Activated T-helper 1 cell treated with anti-CD3 and anti-CD28 coated beads, Interleukin-2, amount 50 U/mL, for 16 hours (primary cell): ENCODE results near the gene AMH.
A peak's percentile ranks its signal among the peaks of the same experiment; 100 is the strongest.

Source experiments
- DNase-seq, 2 donors: peaks; one replicate each; pipeline ENCODE4 v3.0.0-alpha.2; 2020; ENCODE audit warnings: low read depth in 1 of 2, low spot score in 1 of 2

AMH gene

GRCh38 chr19:2234996-2235380, 14.1 kb upstream of the AMH start:
- no peak for DNase-seq

GRCh38 chr19:2235381-2236063, 13.6 kb upstream of the AMH start:
- DNase-seq: no peak

GRCh38 chr19:2236064-2236313, 13.1 kb upstream of the AMH start:
- DNase-seq: no peak

- peak; percentile 92 to 97 for DNase-seq
These were observed 12.6 kb upstream of the AMH start, which contains the start of the genes PLEKHJ1 and SF3A2 for GRCh38 chr19:2236314-2237050. PLEKHJ1 (minus strand) TSS chr19:2236329; CDS start chr19:2236248, 81 bp downstream. SF3A2 (plus strand) TSS chr19:2236824; CDS start chr19:2243419, 6,595 bp downstream.

GRCh38 chr19:2237051-2237868, 11.9 kb upstream of the AMH start:
- DNase-seq: no peak

- no peak for DNase-seq
These were observed 11.3 kb upstream of the AMH start for GRCh38 chr19:2237869-2238153.

- DNase-seq: no peak
These were observed 9.9 kb upstream of the AMH start for GRCh38 chr19:2239173-2239572.

GRCh38 chr19:2239771-2240770, 9.1 kb upstream of the AMH start:
- no peak for DNase-seq

GRCh38 chr19:2240881-2241760, 8.0 kb upstream of the AMH start:
- no peak for DNase-seq

- DNase-seq: no peak
These were observed 7.0 kb upstream of the AMH start for GRCh38 chr19:2242092-2242537.

GRCh38 chr19:2242816-2243215, 6.3 kb upstream of the AMH start:
- no peak for DNase-seq

GRCh38 chr19:2243274-2244124, 5.6 kb upstream of the AMH start:
- DNase-seq: no peak

- no peak for DNase-seq
These were observed 5.1 kb upstream of the AMH start for GRCh38 chr19:2244125-2244411.

GRCh38 chr19:2244486-2244885, 4.6 kb upstream of the AMH start:
- DNase-seq: no peak

- no peak for DNase-seq
These were observed 3.9 kb upstream of the AMH start for GRCh38 chr19:2245273-2245672.

- no peak for DNase-seq
These were observed 3.0 kb upstream of the AMH start for GRCh38 chr19:2246014-2246620.

- no peak for DNase-seq
These were observed 2.2 kb upstream of the AMH start for GRCh38 chr19:2246801-2247361.

- no peak for DNase-seq
These were observed 1.6 kb upstream of the AMH start for GRCh38 chr19:2247433-2248101.
